Activated T-helper 1 cell treated with anti-CD3 and anti-CD28 coated beads, Interleukin-12 subunit alpha, Interleukin-12 subunit beta, Interleukin-2, Interleukin-4 antibody, amounts not matched to agents 30 ng/mL and 10 ng/mL and 1 ng/mL, durations not matched to agents 14 hours and 24 hours and 36 hours (primary cell): ENCODE results near the gene AFTPH. TPM values are rescaled to one million over a fixed set of nuclear protein-coding genes. Genes with fewer than 3 reads are reported as not detected.

Experiments used
- DNase-seq: peaks from one replicate; pipeline ENCODE4 v3.0.0; 2021; ENCODE audit warnings: low spot score
- H3K27ac Mint-ChIP-seq: one replicate; pipeline ENCODE4 v1.8.0; 2021; ENCODE audit warnings: mild to moderate bottlenecking, mixed read lengths
- H3K27me3 Mint-ChIP-seq: one replicate; pipeline ENCODE4 v1.8.0; 2022; ENCODE audit warnings: mild to moderate bottlenecking, moderate library complexity, mixed read lengths; ENCODE audit not compliant: insufficient read depth
- H3K36me3 Mint-ChIP-seq: one replicate; pipeline ENCODE4 v1.8.0; 2021; ENCODE audit warnings: low read depth, mixed read lengths
- H3K4me1 Mint-ChIP-seq: one replicate; pipeline ENCODE4 v1.8.0; 2021; ENCODE audit warnings: low read depth, mixed read lengths
- H3K4me3 Mint-ChIP-seq: one replicate; pipeline ENCODE4 v1.8.0; 2021; ENCODE audit warnings: mild to moderate bottlenecking, moderate library complexity, mixed read lengths
- H3K9me3 Mint-ChIP-seq: one replicate; pipeline ENCODE4 v1.8.0; 2021; ENCODE audit warnings: mixed read lengths
- intact Hi-C: fragments of 100-400 bp; cut with micrococcal nuclease; formaldehyde crosslinking; loops from one replicate; pipeline ENCODE4 v1.15.1; 2024
- total RNA-seq: library from RNA; stranded (reverse); gene quantifications from 2 replicates; pipeline ENCODE4 v1.2.3, GENCODE V29; 2022

The AFTPH gene
- total RNA-seq, 1 donor from 2014 or later: 42.4 TPM

DNA sequence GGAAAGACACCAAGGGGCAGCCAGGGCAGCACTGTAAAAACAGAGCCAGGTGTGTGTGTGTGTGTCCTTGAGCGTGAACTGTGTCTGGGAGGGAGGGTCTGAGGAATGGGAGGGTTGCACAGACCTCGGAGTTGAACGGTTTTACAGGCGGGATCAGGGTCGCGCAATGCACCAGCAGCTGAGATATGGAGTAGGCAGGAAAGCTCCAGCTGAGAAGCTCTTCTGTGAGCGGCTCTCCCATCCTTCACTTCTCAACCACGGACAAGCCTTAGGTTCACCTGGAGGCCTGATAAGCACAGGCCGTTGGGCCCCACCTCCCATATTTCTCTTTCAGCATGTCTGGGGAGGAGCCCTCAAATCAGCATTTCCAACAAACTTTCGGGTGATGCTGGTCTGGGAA is 117.5 kb downstream of the AFTPH start:
- no peak overlapping the region for H3K27ac Mint-ChIP-seq
- no peaks in the 10 kb centered on the region for H3K27me3 Mint-ChIP-seq
- intact Hi-C loops: no loop called here
- no peak overlapping the region for H3K4me3 Mint-ChIP-seq
- H3K36me3 Mint-ChIP-seq: peaks cover 8% of the 10 kb centered on the region
- H3K4me1 Mint-ChIP-seq: peaks cover 85% of the 10 kb centered on the region
- H3K9me3 Mint-ChIP-seq: no peaks in the 10 kb centered on the region
- DNase-seq: no peak

Other genes with a start within 250 kb of the AFTPH start
- gene LGALSL, start 70.2 kb upstream of the AFTPH start, total RNA-seq: 2.5 and 3.1 TPM in 2 replicates
- 27.3 and 28.5 TPM in 2 replicates for gene SERTAD2, start 129.6 kb downstream of the AFTPH start, total RNA-seq